CMK (cell line): ENCODE data around the gene EIF3I.

Experiments used
- DNase-seq: peaks from one replicate; pipeline ENCODE4 v3.0.0-alpha.2; 2010; ENCODE audit warnings: low read depth

Gene EIF3I

GRCh38 chr1:32198237-32199042 lies 23.8 kb upstream of the EIF3I start:
- DNase-seq = no peak

DNA sequence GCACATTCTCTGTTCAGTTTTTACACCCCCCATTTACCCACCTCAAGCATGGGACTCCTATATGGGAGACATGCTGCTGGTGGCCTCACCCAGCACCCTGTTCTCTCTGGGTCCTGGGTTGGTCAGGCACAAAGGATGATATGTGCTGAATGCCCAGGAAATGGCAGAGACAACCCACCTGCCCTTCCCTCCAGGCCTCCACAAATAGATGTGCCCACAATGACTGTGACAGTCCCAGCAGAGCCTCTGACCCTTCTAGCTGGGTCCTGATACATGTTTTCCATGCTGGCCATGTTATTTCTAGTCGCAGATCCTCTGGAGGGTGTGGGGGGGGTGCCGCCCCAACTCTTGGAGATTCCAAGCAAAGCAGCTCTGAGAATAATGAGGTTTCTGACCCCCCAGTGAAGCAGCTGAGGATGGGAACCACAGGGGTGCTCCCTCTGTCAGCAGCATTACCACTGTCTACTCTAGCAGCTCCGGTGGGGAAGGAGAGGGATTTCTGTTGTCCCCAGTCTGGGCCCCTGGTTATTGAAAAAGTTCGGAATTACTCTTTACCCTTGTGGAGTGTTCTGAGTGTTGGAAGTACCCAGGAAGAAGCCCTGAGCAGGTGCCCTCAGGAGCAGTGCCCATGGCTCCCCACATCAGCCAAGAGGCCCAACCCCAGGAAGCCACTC lies 23.0 kb upstream of the EIF3I start:
- DNase-seq = no peak

GRCh38 chr1:32199717-32200072 lies 22.5 kb upstream of the EIF3I start:
- DNase-seq = no peak

- no peak for DNase-seq
Measured at GRCh38 chr1:32200226-32201010, 21.8 kb upstream of the EIF3I start, which contains the start of gene CCDC28B. Gene CCDC28B (plus strand): TSS chr1:32200595. CDS start chr1:32201936, 1,341 bp downstream.

- DNase-seq = peak; percentile 80
Measured at GRCh38 chr1:32201011-32201855, 21.0 kb upstream of the EIF3I start.

DNA sequence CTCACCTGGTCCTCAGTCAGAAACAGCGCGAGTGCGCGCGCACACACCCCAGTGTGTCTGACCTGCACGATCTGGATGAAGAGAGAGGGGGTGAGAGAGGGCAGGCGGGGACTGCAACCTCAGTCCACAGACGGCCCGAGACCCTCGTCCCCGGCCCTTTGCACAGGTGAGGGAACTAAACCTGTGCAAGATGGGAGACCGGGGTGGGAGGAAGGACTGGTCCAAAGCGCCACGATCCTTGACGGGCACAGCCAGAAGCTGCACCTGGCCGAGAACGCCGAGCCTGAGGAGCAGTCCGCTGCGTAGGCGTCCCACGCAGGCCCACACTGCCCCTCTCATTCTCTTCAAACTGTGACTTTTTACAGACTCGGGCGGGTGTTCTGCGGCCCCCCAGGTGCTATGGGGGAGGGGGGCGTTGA lies 17.3 kb upstream of the EIF3I start:
- no peak for DNase-seq

GRCh38 chr1:32205401-32206370 lies 16.5 kb upstream of the EIF3I start, which contains the start of gene IQCC:
Gene IQCC (plus strand): TSS chr1:32205671. CDS start chr1:32205682, 11 bp downstream.
- peak; percentile 77 for DNase-seq

DNA sequence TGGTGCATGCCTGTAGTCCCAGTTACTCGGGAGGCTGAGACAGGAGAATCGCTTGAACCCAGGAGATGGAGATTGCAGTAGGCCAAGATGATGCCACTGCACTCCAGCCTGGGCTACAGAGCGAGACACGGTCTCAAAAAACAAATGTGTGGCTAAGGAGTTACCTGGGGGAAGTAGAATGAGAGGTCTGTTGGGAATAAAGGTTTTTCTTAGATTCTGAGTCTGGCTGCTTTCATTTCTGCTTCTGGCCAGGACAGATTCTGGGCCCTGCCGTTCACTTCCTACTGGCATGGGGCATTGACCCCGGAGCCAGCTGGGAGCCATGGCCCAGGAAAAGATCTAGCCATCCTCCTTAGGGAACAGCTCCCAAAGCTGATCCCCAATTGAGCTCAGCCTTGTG lies 13.7 kb upstream of the EIF3I start:
- DNase-seq = no peak

GRCh38 chr1:32208891-32209328 lies 13.3 kb upstream of the EIF3I start, which contains the start of gene DCDC2B:
Gene DCDC2B (plus strand): TSS chr1:32209089. CDS start chr1:32209094, 5 bp downstream.
- no peak for DNase-seq

- DNase-seq = no peak
Measured at GRCh38 chr1:32215629-32216480, 6.4 kb upstream of the EIF3I start.

GRCh38 chr1:32216566-32216965 lies 5.6 kb upstream of the EIF3I start:
- DNase-seq = no peak

DNA sequence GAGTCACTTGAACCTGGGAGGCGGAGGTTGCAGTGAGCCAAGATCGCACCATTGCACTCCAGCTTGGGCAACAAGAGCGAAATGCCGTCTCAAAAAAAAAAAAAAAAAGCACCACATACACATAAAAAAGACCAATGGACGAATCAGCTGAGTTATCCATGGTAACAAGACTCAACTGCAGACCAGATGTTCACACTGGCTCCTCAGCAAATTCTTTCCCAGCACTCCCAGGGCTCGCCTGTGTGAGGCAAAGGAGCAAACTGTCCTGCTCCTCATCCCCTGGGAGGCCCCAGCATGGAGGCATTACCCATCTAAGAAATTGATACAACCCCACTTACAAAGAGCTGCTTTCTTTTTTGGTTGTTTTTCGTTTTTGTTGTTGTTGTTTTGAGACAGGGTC lies 3.2 kb upstream of the EIF3I start:
- DNase-seq = no peak

GRCh38 chr1:32220746-32221580 lies 1.2 kb upstream of the EIF3I start:
- no peak for DNase-seq

GRCh38 chr1:32221581-32221979 lies 627 bp upstream of the EIF3I start:
- no peak for DNase-seq

GRCh38 chr1:32223683-32224082 lies 1.5 kb downstream of the EIF3I start:
- no peak for DNase-seq

GRCh38 chr1:32224285-32224684 lies 2.1 kb downstream of the EIF3I start:
- no peak for DNase-seq

- DNase-seq = no peak
Measured at GRCh38 chr1:32228771-32229170, 6.6 kb downstream of the EIF3I start.

DNA sequence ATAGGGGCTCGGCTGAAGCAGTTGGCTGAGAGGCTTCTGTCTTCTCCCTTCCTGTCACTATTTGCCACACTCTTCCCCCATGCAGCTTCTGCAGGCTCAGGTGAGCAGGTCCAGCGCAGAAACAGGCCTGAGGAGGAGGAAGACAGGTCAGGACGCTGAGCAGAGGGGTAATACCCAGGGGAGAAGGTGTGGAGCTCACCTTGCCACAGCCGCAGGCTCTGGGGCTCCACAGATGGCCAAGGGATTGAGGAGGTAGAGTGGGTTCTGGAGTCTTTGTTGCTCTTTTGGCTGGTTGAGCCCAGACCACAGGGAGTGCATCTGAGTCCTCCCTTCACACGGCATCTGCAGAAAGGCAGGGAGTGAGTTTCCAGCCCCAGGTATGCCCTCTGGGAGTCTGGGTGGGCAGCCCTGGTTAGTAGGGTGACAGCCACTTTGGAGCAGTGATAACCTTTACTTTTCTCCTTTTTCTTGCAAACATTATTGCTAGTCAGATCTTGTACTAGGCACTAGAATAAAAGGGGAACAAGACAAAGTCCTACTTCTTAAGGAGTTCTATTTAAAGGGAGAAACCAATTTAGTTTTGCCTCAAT lies 9.7 kb downstream of the EIF3I start:
- no peak for DNase-seq
